Measurements from ENCODE around the gene CHMP6.

GRCh38 chr17:80998748-80999535, 7.3 kb downstream of the CHMP6 start:
- TF ChIP-seq CTCF (IDR thresholded peaks at IDR 0.05) (no peak), POLR2A (IDR thresholded peaks at IDR 0.05) (no peak)
